Stimulated activated CD4-positive, alpha-beta T cell treated with anti-CD3 and anti-CD28 coated beads, Interleukin-2, amount 100 ng/mL, for 48 hours (primary cell): ENCODE results near the gene PEF1.
"Not testable (repeated sequence)": the region's sequence is repeated elsewhere in the genome, so short reads cannot be mapped to it uniquely, and the experiment has no call there.

Source experiments
- DNase-seq, 2 donors: peaks; one replicate each; pipeline ENCODE4 v3.0.0-alpha.2; 2020

Gene PEF1

GRCh38 chr1:31600641-31601040 is 44.0 kb downstream of the PEF1 start:
- no peak for DNase-seq

DNA sequence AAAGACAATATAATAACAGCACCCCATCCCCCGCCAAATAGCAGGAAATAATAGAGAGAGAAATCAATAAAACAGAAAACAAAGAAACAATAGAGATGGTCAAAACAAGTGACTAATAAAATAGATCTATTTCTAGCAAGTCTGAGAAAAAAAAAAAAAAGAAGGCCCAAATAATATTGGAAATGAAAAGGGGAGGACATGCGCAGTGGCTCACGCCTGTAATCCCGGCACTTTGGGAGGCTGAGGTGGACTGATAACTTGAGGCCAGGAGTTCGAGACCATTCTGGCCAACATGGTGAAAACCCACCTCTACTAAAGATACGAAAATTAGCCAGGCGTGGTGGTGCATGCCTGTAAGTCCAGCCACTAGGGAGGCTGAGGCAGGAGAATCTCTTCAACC is 45.7 kb downstream of the PEF1 start:
- no peak for DNase-seq

GRCh38 chr1:31596737-31597097 is 48.0 kb downstream of the PEF1 start:
- DNase-seq, result no peak

- no peak for DNase-seq
Observed at GRCh38 chr1:31595836-31596736, 48.6 kb downstream of the PEF1 start.

GRCh38 chr1:31593770-31594632 is 50.7 kb downstream of the PEF1 start:
- peak; percentile 35 to 75 for DNase-seq

DNA sequence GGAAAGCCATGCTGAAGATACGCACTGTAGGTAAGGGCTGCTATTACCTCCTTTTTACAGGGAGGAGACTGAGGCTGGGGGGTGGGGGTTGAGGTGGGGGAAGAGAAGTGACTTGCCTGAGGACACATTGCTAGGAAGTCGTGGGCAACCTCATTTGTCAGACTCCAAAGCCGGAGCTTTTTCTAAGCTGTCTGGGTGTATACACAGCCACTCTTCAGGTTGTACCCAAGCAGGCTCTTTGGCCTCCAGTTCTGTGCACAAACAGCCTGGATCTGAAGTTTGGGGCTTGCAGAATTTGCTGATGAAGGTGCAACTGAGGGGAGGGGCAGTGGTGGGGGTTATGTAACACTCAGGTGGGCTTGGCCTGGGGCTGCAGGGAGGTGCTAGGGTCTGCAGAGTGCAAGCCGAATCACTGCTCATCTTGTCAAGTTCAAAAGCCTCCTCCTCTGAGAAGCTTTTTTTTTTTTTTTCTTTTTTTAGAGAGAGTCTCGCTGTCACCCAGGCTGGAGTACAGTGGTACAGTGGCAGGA is 51.5 kb downstream of the PEF1 start:
- no peak for DNase-seq

DNA sequence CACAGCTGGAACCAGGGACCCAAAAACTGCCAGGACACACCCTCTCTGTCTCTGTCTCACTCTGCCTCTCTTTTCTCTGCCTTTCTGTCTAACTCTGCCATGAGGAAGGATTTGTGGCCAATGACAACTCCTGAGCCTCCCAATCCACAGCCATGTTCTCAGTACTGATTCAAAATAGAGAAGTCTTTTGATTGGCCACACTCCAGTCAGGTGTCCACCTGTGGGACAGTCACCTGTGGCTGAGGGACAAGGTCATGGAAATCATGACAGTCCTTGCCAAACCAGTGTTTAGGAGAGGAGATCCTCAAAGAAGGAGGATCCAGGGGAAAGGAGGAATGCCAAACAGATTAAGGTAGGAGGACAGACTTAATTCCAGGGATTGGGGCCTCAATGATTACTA is 52.5 kb downstream of the PEF1 start:
- no peak for DNase-seq

DNA sequence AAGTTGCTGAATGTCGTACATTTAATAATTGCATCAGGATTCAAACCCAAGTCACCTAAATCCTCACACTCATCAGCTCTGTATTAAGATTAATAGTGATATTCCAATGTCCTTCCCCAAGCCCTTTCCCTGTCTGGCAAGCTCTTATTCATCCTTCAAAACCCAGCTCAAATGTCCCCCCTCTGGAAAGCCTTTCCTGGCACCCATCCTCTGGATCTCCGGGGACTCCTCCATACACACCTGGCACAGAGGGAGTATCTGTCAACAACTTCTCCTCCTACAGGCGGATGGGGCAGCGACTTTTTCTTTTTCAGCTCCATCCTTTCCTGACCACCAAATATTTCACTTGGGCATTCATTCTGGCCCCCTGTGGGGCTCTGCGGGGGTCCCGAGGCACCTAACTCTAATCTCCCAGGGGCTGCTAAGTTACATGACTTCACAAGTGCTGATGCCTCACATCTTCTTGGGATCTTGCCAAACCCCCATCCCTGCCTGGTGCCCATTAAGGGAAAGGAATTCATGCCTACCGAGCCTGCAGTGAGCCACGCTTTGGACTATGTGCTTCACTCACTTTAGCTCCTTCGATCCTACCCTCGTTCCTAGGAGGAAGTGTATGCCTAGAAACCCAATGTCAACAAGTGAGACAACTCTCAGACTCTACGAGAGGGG is 53.1 kb downstream of the PEF1 start:
- DNase-seq, result no peak

- DNase-seq, result no peak
Observed at GRCh38 chr1:31588751-31589515, 55.7 kb downstream of the PEF1 start.

- DNase-seq, result peak; percentile 47 to 55
Observed at GRCh38 chr1:31587720-31588423, 56.8 kb downstream of the PEF1 start.

GRCh38 chr1:31587328-31587699 is 57.4 kb downstream of the PEF1 start:
- DNase-seq, result not testable (repeated sequence)

- DNase-seq, result no peak
Observed at GRCh38 chr1:31586376-31587327, 58.0 kb downstream of the PEF1 start.

GRCh38 chr1:31585736-31586365 is 58.8 kb downstream of the PEF1 start:
- DNase-seq, result no peak

GRCh38 chr1:31584869-31585735 is 59.6 kb downstream of the PEF1 start:
- no peak for DNase-seq

GRCh38 chr1:31583995-31584868 is 60.4 kb downstream of the PEF1 start:
- no peak for DNase-seq

- DNase-seq, result no peak
Observed at GRCh38 chr1:31583082-31583994, 61.3 kb downstream of the PEF1 start.
